Endothelial cell of umbilical vein (primary cell): ENCODE results near the gene MAP4K4. TPM values are rescaled to one million over a fixed set of nuclear protein-coding genes. Genes with fewer than 3 reads are reported as not detected.

Source experiments
- BruUV-seq: library from RNA; stranded (reverse); fragments of 400-500 nt; replicated peaks from 2 replicates; lab custom pipeline; 2021; lab: Mats Ljungman, UMichigan
- CTCF ChIA-PET: fragments of 300-600, 350-600 bp; sonication (Branson Sonifier 250); formaldehyde crosslinking; loops from one replicate; lab custom pipeline; 2021; ENCODE audit warnings: antibody characterized with exemption, inconsistent platforms; lab: Charles Lee
- POLR2A ChIA-PET: fragments of 300-600, 350-600 bp; sonication (Branson Sonifier 250); formaldehyde crosslinking; loops from one replicate; lab custom pipeline; 2021; ENCODE audit warnings: antibody characterized with exemption, inconsistent platforms; lab: Charles Lee
- DNase-seq: peaks from one replicate; pipeline ENCODE4 v3.0.0-alpha.2; 2011; ENCODE audit warnings: low read depth, low spot score
- FAIRE-seq: peaks from 2 replicates; lab custom pipeline; 2011; peaks lifted over from hg19 to GRCh38; lab: Jason Lieb, UNC
- H2AFZ ChIP-seq: 2 replicates; pipeline ENCODE4 v1.6.0; 2012; ENCODE audit warnings: low read depth, low read length, control low read depth, inconsistent platforms
- H3K27ac ChIP-seq: 2 replicates; pipeline ENCODE4 v1.5.1; 2011; ENCODE audit warnings: low read depth, mild to moderate bottlenecking, control low read depth, low read length, moderate library complexity; ENCODE audit not compliant: insufficient read depth
- H3K27me3 ChIP-seq, 2 experiments: 2 replicates each; pipeline versions ENCODE4 v1.6.0 to v1.6.1; 2011; ENCODE audit warnings: low read length in 2 of 2, mixed read lengths in 1 of 2; ENCODE audit not compliant: control insufficient read depth in 2 of 2, insufficient read depth in 2 of 2
- H3K36me3 ChIP-seq, 2 experiments: 2 replicates in 1 of 2; 3 replicates in 1 of 2; pipeline ENCODE4 v1.5.1; 2011; ENCODE audit warnings: low read length in 2 of 2, mild to moderate bottlenecking in 1 of 2, moderate library complexity in 1 of 2; ENCODE audit not compliant: control insufficient read depth in 2 of 2, insufficient read depth in 2 of 2; ENCODE audit errors: extremely low read depth in 1 of 2
- H3K4me1 ChIP-seq: 3 replicates; pipeline ENCODE4 v1.5.1; 2011; ENCODE audit warnings: mild to moderate bottlenecking, low read length; ENCODE audit not compliant: control insufficient read depth, insufficient read depth; ENCODE audit errors: extremely low read depth
- H3K4me2 ChIP-seq: 2 replicates; pipeline ENCODE4 v1.6.1; 2011; ENCODE audit warnings: low read length, control low read depth, mixed read lengths; ENCODE audit not compliant: insufficient read depth
- H3K4me3 ChIP-seq, 3 experiments: fragments of 200-600 bp in 1 of 3; sonication (generic), shearing (Covaris generic) in 1 of 3; replicated peaks in 1 of 3; 2 replicates each; pipeline ENCODE4 v1.5.1; 2011 to 2016; ENCODE audit warnings: control low read depth in 3 of 3, low read length in 3 of 3, mild to moderate bottlenecking in 2 of 3, inconsistent platforms in 1 of 3, low read depth in 1 of 3, moderate library complexity in 1 of 3; ENCODE audit not compliant: insufficient read depth in 1 of 3
- H3K79me2 ChIP-seq: 2 replicates; pipeline ENCODE4 v1.6.0; 2012; ENCODE audit warnings: low read length, inconsistent platforms; ENCODE audit not compliant: control insufficient read depth, insufficient read depth
- H3K9ac ChIP-seq: replicated peaks from 2 replicates; pipeline ENCODE3; 2011; ENCODE audit warnings: low read length, control low read depth; ENCODE audit not compliant: insufficient read depth; ENCODE audit errors: extremely low read depth
- H3K9me1 ChIP-seq: replicated peaks from 3 replicates; pipeline ENCODE4 v1.6.0; 2011; ENCODE audit warnings: mild to moderate bottlenecking, low read length; ENCODE audit not compliant: control insufficient read depth, insufficient read depth; ENCODE audit errors: extremely low read depth
- H3K9me3 ChIP-seq: replicated peaks from 2 replicates; pipeline ENCODE4 v1.5.1; 2012; ENCODE audit warnings: low read length, inconsistent platforms; ENCODE audit not compliant: control insufficient read depth, insufficient read depth
- H4K20me1 ChIP-seq: replicated peaks from 2 replicates; pipeline ENCODE3; 2011; ENCODE audit warnings: mild to moderate bottlenecking, low read length; ENCODE audit not compliant: control insufficient read depth, insufficient read depth; ENCODE audit errors: extremely low read depth
- CTCF ChIP-seq, 2 donors: IDR thresholded peaks; 1 replicate in 1 of 2; 2 replicates in 1 of 2; pipeline ENCODE4 v1.5.1; 2011; ENCODE audit warnings: low read length in 2 of 2, mild to moderate bottlenecking in 2 of 2, moderate library complexity in 2 of 2, control low read depth in 1 of 2, inconsistent platforms in 1 of 2, low read depth in 1 of 2; ENCODE audit not compliant: insufficient read depth in 1 of 2; ENCODE audit errors: extremely low read depth in 1 of 2
- EZH2 ChIP-seq: IDR thresholded peaks from 2 replicates; pipeline ENCODE4 v1.6.1; 2012; ENCODE audit warnings: borderline replicate concordance, low read depth, mild to moderate bottlenecking, moderate library complexity, low read length, inconsistent platforms; ENCODE audit not compliant: severe bottlenecking
- FOS ChIP-seq: IDR thresholded peaks from 2 replicates; pipeline ENCODE4 v1.6.1; 2011; ENCODE audit warnings: mild to moderate bottlenecking, low read length, moderate library complexity, borderline replicate concordance; ENCODE audit not compliant: insufficient read depth
- GATA2 ChIP-seq: IDR thresholded peaks from 2 replicates; pipeline ENCODE4 v1.7.0; 2011; ENCODE audit warnings: low read depth, mild to moderate bottlenecking, moderate library complexity, mixed read lengths, low read length; ENCODE audit not compliant: insufficient read length, insufficient read depth
- JUN ChIP-seq: IDR thresholded peaks from 2 replicates; pipeline ENCODE4 v1.6.1; 2011; ENCODE audit warnings: borderline replicate concordance, low read depth; ENCODE audit not compliant: insufficient read length, insufficient read depth
- MAX ChIP-seq: IDR thresholded peaks from 2 replicates; pipeline ENCODE4 v1.6.1; 2011; ENCODE audit not compliant: insufficient read depth, insufficient read length
- MYC ChIP-seq: IDR thresholded peaks from one replicate; pipeline ENCODE4 v1.6.1; 2011; ENCODE audit warnings: mild to moderate bottlenecking, low read depth, low read length
- POLR2A ChIP-seq: IDR thresholded peaks from 2 replicates; pipeline ENCODE4 v1.6.1; 2012; ENCODE audit warnings: low read depth, mild to moderate bottlenecking, control low read depth, low read length
- POLR2AphosphoS5 ChIP-seq: IDR thresholded peaks from 2 replicates; pipeline ENCODE4 v1.6.1; 2012; ENCODE audit warnings: low read depth, mild to moderate bottlenecking, control low read depth, low read length, moderate library complexity; ENCODE audit not compliant: insufficient read depth
- dilution Hi-C: fragments of 300-500 bp; cut with MboI; formaldehyde crosslinking; loops from one replicate; pipeline ENCODE4 v1.15.0; 2019; ENCODE audit warnings: low sequenced_read_pairs; ENCODE audit not compliant: extremely low pct_ligation_motif_present
- intact Hi-C: fragments of 100-400 bp; cut with micrococcal nuclease; formaldehyde crosslinking; loops from one replicate; pipeline ENCODE4 v1.10.0; 2022
- polyA plus RNA-seq, 4 experiments: library from polyadenylated mRNA; depleted of rRNA in 3 of 4; stranded (reverse) in 3 of 4; unstranded in 1 of 4; fragments of >200 nt; gene quantifications; 2 replicates each; pipeline versions ENCODE4 v1.2.1 to v1.2.3, GENCODE V29; 2011 to 2012; ENCODE audit warnings: missing spikeins in 1 of 4
- total RNA-seq: library from RNA; stranded (reverse); gene quantifications from 2 replicates; pipeline ENCODE4 v1.2.3, GENCODE V29; 2021

Gene MAP4K4
- total and polyA plus RNA-seq, 2 donors (not counting 3 experiments of a cell fraction or from before 2014, with no cell fraction given) = 79.4 to 269 TPM

- Histone ChIP-seq H3K79me2 (no peaks in the 10 kb centered on the region), H3K4me1 (no peaks in the 10 kb centered on the region), H3K9me3 (no peaks in the 10 kb centered on the region), H3K4me3 (no peak overlapping the region), H3K27ac (no peak overlapping the region), H2AFZ (no peak overlapping the region), H3K9me1 (no peaks in the 10 kb centered on the region), H3K36me3 (no peaks in the 10 kb centered on the region), H3K9ac (no peak overlapping the region), H3K4me2 (no peak overlapping the region), H3K27me3 (no peaks in the 10 kb centered on the region), H4K20me1 (no peaks in the 10 kb centered on the region)
- no TSS peak for BruUV-seq
- TF ChIP-seq POLR2A (no peak), JUN (no peak), CTCF (IDR thresholded peaks at IDR 0.05; ENCODE audit: extremely low read depth in 1 of 2, insufficient read depth in 1 of 2, low read depth in 1 of 2, low read length in 2 of 2) (no peak), FOS (no peak), EZH2 (no peak), MYC (no peak), POLR2AphosphoS5 (no peak), MAX (no peak), GATA2 (no peak)
- dilution Hi-C loops (no loop called here), intact Hi-C loops (no loop called here)
- no peak for DNase-seq
- FAIRE-seq = no peak
- ChIA-PET CTCF (no interaction called here), POLR2A (no interaction called here)
Measured at GRCh38 chr2:101677658-101678057, 19.8 kb upstream of the MAP4K4 start.
